HG02642 (cell line): ENCODE data around the gene OTULINL.

Source experiments
- ATAC-seq: cut with Tn5 transposase; IDR thresholded peaks from one replicate; pipeline ENCODE4 v1.9.1; 2021; ENCODE audit warnings: mild to moderate bottlenecking; ENCODE audit not compliant: unreplicated experiment, poor library complexity

Gene OTULINL

GRCh38 chr5:14597080-14597479 lies 15.5 kb downstream of the OTULINL start:
- no peak for ATAC-seq

- ATAC-seq: no peak
Measured at GRCh38 chr5:14598225-14598624, 16.6 kb downstream of the OTULINL start.

- no peak for ATAC-seq
Measured at GRCh38 chr5:14599476-14600127, 18.0 kb downstream of the OTULINL start.

GRCh38 chr5:14600846-14601245 lies 19.3 kb downstream of the OTULINL start:
- no peak for ATAC-seq

GRCh38 chr5:14603141-14603540 lies 21.5 kb downstream of the OTULINL start:
- ATAC-seq: no peak

- no peak for ATAC-seq
Measured at GRCh38 chr5:14607104-14607503, 25.5 kb downstream of the OTULINL start.

GRCh38 chr5:14608169-14608568 lies 26.6 kb downstream of the OTULINL start:
- ATAC-seq: no peak

GRCh38 chr5:14611737-14612136 lies 30.1 kb downstream of the OTULINL start:
- ATAC-seq: no peak

- no peak for ATAC-seq
Measured at GRCh38 chr5:14614490-14614889, 32.9 kb downstream of the OTULINL start.

GRCh38 chr5:14615365-14615764 lies 33.8 kb downstream of the OTULINL start:
- ATAC-seq: no peak

GRCh38 chr5:14617441-14617840 lies 35.8 kb downstream of the OTULINL start:
- ATAC-seq: no peak

- no peak for ATAC-seq
Measured at GRCh38 chr5:14627270-14627669, 45.7 kb downstream of the OTULINL start.

- ATAC-seq: no peak
Measured at GRCh38 chr5:14628346-14628745, 46.8 kb downstream of the OTULINL start.

- ATAC-seq: no peak
Measured at GRCh38 chr5:14630671-14631070, 49.1 kb downstream of the OTULINL start.

GRCh38 chr5:14635656-14636055 lies 54.1 kb downstream of the OTULINL start:
- no peak for ATAC-seq

GRCh38 chr5:14640765-14641164 lies 59.2 kb downstream of the OTULINL start:
- no peak for ATAC-seq

- ATAC-seq: no peak
Measured at GRCh38 chr5:14644623-14645237, 63.1 kb downstream of the OTULINL start.

GRCh38 chr5:14650052-14650451 lies 68.5 kb downstream of the OTULINL start:
- ATAC-seq: no peak

GRCh38 chr5:14655146-14655741 lies 73.7 kb downstream of the OTULINL start:
- no peak for ATAC-seq

GRCh38 chr5:14656898-14657297 lies 75.3 kb downstream of the OTULINL start:
- ATAC-seq: no peak

GRCh38 chr5:14659821-14660607 lies 78.4 kb downstream of the OTULINL start:
- ATAC-seq: no peak
